Fibroblast of the conjunctiva (primary cell): ENCODE results near the gene NR2F6.
A peak's percentile ranks its signal among the peaks of the same experiment; 100 is the strongest.

Experiments used
- DNase-seq: peaks from one replicate; pipeline ENCODE4 v3.0.0-alpha.2; 2010; ENCODE audit warnings: low read depth

NR2F6 gene

GRCh38 chr19:17263712-17264640 is 18.3 kb upstream of the NR2F6 start:
- DNase-seq, result no peak

GRCh38 chr19:17262557-17262956 is 16.8 kb upstream of the NR2F6 start:
- no peak for DNase-seq

- DNase-seq, result peak; percentile 38
Observed at GRCh38 chr19:17260842-17261325, 15.2 kb upstream of the NR2F6 start.

- no peak for DNase-seq
Observed at GRCh38 chr19:17259934-17260333, 14.2 kb upstream of the NR2F6 start.

- DNase-seq, result no peak
Observed at GRCh38 chr19:17259118-17259780, 13.5 kb upstream of the NR2F6 start.

GRCh38 chr19:17256130-17256529 is 10.4 kb upstream of the NR2F6 start:
- DNase-seq, result no peak

- no peak for DNase-seq
Observed at GRCh38 chr19:17255150-17255621, 9.5 kb upstream of the NR2F6 start.

- no peak for DNase-seq
Observed at GRCh38 chr19:17254636-17255035, 8.9 kb upstream of the NR2F6 start.

- DNase-seq, result no peak
Observed at GRCh38 chr19:17249887-17250548, 4.3 kb upstream of the NR2F6 start.

- no peak for DNase-seq
Observed at GRCh38 chr19:17248011-17248776, 2.5 kb upstream of the NR2F6 start.

GRCh38 chr19:17246681-17247425 is 1.1 kb upstream of the NR2F6 start:
- DNase-seq, result no peak

GRCh38 chr19:17244618-17245534 is 843 bp downstream of the NR2F6 start:
- no peak for DNase-seq

- no peak for DNase-seq
Observed at GRCh38 chr19:17243830-17244617, 1.7 kb downstream of the NR2F6 start.

GRCh38 chr19:17243211-17243829 is 2.4 kb downstream of the NR2F6 start:
- no peak for DNase-seq

- no peak for DNase-seq
Observed at GRCh38 chr19:17242431-17243208, 3.1 kb downstream of the NR2F6 start.

GRCh38 chr19:17240826-17241399 is 4.8 kb downstream of the NR2F6 start:
- no peak for DNase-seq

GRCh38 chr19:17240062-17240752 is 5.5 kb downstream of the NR2F6 start:
- no peak for DNase-seq
